NCI-H1417 (cell line): Measurements from ENCODE around the gene PIGS.
"Not testable (repeated sequence)": the region's sequence is repeated elsewhere in the genome, so short reads cannot be mapped to it uniquely, and the experiment has no call there.

Source experiments
- DNase-seq, 3 experiments: peaks; one replicate each; lab custom pipeline; 2025; lab: John Stamatoyannopoulos, UW

PIGS gene

DNA sequence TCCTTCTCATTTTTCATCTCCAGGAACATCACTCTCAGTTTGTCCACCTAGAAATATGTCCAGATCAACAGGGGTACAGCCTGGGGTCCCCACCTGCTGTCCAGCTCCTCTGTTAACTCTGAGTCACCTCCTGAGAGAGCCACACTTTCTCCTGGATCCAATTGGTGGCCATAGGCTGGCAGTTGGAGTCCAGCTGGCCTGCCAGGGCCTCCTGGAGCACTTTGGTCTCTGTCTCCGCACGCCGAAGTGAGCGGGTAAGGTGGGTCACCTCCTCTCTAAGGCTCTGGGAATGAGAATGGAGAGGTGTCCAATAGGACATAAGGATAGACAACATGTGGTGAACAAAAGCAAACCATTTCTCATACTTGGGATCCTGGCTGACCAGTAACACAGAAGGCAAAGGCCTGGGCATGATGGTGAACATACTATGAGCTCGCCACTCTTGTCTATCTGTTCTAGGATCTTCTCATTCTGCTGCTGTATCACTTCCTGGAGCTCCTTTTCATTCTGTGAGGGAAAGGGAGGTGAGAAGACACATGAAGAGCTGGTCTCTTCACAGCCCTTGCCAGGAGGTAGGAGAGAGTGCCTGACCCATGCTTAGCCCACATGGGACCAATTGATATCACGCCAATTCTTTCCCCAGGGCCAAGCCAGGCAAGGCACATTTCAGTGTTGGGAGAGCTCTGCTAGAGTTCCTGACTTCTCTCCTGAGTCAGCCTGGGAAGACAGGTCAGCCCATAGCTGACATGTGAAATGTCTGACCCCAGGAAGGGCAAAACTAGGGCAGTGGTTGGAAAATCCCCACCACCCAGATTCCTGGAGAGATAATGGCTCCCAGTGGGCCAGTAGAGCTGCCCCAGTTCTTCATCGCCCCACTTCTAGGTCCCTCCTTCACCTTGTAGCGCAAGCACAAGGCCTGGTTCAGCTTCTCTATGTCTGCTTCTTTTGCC, 7.2 kb upstream of the PIGS start:
- no peak for DNase-seq

DNA sequence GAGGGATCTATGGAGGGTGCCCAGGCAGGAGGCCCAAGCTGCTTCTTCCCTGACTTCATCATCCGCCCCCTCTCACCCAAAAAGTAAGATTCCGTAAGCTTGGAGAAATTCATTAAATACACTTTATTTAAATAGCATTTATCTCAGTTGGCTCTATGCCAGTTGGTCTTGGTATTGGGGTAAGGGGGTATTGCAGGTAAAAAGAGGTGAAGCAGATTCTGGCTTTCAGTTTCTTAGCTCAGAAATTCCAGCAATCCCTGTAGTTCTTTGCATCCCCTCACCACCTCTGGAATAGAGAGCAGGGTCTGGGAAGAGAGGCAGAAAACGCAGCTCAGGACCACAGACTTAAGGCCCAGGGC, 6.1 kb upstream of the PIGS start:
- DNase-seq = no peak

DNA sequence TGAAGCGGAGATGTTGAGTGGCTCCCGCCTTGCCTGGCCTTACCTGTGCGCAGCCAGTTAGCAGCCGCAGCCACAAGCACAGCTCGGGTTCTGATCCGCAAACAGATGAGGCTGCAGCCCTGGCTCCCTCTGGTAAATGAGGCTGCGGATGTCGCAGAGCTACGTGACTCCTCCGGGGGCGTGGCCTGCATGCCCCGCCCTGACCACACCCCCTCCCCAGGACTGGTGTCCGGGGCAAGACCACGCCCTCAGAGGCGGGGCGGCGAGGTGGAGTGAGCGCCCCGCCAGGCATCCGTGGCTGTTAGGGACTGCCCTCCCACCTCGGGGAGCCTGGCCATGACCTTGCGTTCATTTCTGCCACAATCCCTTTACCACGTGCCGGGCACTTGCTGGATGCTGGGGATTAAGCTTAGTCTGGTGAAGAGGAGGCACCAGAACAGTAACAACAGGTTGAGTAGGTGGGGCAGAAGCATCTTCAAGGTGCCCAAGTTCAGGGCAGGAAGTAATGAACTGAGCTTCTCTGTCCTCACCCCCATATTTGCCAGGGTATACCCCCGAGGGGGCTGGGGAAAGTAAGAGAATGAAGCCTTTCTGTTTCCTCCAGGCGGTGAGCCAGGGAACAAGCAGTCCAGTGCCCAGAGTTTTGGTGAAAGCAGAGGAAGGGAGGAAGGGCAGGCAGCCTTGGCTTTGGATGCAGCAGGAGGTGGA, 5.6 kb upstream of the PIGS start, which contains the start of gene ALDOC:
ALDOC (minus strand) TSS at position 138 of the 708 bp plus-strand sequence. CDS start 1,363 bp downstream, outside the sequence.
- peak; percentile 41 to 98 (median 64) for DNase-seq

DNA sequence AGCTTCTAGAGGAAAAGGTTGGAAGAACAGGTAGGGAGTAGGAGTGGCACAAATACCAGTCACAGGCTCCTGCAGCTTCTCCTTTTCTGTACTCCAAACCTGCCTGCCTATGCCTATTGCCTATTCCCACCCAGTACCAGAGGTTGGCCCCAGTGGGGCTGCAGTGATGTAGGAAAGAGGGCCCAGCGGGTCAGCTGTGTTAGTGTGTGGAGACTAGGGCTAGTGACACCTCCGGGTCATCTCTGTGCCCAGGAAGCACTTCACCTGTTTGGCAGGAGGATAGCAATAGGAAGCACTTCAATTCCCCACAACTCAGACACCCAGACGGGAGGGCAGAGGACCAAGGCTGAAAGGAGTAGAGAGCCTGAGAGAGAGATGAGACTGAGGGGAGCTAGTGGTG, 4.7 kb upstream of the PIGS start:
- not testable (repeated sequence) for DNase-seq

DNA sequence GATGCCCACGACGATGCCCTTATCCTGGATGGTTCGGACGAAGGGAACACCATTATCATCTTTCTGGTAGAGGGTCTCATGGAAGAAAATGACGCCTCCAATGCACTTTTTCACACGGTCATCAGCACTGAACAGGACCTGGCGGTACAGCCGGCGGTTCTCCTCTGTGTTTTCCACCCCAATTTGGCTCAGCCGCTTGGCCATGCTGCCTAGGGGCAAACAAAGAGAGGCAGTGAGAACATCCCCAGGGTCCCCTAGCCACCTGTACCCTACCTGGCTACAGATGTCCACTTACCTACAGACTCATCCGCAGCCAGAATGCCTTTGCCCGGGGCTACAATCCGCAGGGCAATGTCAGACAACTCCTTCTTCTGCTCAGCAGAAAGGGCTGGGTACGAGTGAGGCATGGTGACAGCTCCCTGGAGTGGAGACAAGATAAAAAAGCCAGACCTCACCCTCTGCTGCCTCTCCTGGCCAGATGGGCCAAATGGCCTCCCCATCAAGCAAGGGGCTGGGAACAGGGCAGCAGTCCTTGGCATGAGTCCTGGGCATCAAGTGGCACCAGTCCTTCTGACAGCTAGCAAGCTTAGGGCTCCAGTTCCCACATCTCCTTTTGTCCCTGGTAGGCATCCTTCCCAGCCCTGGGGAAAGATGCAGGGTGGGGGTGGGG, 3.9 kb upstream of the PIGS start:
- no peak for DNase-seq

DNA sequence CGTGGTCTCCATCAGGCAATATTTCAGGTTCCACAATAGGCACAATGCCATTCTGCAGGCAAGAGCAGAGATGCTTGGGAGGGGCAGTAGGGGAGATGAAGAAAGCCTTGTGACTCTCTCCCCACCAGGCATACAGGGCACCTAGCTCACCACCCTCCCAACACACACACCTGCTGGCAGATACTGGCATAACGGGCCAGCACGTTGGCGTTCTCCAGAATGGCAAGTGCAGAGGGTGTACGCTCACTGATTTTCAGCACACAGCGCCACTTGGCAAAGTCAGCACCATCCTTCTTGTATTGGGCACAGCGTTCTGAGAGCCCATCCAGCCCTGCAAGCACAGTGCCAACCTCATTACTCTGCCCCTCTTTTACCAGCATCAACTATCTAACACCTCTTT, 3.2 kb upstream of the PIGS start:
- DNase-seq = no peak

DNA sequence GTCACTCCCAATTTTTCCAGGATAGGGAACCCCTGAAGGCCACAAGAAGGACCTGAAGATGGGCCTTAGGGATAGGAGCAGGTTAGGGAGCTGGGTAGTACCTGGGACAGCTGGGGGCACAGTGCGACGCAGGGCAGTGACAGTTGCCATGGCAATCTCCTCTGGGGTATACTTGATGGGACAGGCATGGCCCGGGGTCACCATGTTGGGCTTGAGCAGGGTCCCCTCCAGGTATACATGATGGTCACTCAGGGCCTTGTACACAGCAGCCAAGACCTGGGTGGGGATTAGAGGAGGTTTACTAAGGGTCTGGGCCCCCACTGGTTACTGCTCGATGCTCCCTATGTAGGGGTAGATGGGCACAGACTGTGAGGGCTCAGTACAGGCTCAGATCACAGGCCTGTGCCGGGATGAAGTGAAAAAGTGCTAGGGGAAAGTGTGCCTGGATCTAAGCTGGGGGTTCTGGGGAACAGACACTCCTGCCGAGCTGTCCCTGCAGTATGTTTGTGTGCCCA, 2.7 kb upstream of the PIGS start:
- DNase-seq = no peak

DNA sequence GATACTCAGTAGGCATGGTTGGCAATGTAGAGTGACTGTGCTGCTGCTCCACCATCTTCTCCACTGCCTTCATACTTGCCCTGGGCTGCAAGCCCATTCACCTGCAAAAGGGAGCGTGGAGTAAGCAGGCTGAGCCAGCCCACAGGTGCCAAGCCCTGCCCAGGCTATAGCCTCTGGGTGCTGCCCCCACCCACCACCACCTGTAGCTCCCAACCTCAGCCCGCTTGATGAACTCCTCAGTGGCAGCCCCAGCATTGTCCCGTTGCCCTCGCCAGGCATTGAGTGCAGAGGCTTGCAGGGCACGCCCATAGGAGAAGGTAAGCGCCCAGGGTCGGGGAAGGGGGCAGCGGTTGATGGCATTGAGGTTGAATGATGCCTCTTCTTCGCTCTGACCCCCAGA, 2.2 kb upstream of the PIGS start:
- DNase-seq = no peak

DNA sequence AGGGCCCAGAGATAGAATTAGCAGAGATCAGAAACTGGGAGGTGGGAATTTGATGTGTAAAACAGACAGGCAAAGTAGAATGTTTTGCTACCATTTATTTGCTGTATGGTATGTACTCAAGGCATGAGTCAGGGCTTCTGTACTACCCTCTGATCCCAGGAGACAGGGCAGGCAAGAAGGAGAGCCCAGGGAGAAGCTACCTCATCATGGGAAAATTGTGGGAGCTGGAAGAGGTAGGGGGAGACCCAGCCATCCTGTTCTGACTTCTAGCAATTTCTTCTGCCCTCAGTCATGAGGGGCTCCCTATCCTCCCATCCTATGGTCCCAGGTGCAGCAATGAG, 1.7 kb upstream of the PIGS start:
- no peak for DNase-seq

DNA sequence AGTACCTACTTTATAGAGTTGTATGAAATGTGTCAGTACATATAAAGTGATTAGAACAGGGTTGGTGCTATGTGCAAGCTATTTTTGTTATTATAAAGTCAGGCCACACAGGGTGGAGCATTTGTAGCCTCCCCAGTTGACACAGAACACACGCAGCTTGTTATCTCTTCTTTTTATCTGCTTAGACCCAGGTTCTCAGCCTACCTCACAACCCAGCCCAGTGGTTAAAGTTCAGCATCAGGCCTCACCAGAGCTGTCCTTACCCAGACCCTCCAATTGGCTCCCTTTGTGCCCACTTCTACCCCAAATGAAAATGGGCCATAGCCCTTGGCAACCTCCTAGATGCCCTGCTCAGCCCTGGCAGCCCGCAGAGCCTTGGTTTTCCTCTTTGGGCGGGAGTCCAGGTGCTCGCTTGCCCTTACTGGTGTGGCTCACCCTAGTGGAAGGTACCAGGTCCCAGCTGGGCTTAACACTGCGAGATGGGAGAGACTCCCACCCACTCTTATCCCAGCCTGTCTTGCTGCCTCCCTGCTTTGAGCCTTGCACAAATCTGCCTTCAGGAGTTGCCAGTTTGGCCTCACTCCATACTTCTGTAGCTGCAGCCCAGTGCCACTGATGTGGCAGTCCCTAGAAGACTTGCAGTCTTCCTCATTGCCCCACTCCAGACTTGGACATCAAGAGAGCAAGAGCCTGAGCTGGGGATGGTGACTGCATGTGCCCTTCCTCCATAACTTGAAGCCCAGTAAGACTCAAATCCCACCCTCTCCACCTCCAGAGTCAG, 1.1 kb upstream of the PIGS start:
- no peak for DNase-seq

DNA sequence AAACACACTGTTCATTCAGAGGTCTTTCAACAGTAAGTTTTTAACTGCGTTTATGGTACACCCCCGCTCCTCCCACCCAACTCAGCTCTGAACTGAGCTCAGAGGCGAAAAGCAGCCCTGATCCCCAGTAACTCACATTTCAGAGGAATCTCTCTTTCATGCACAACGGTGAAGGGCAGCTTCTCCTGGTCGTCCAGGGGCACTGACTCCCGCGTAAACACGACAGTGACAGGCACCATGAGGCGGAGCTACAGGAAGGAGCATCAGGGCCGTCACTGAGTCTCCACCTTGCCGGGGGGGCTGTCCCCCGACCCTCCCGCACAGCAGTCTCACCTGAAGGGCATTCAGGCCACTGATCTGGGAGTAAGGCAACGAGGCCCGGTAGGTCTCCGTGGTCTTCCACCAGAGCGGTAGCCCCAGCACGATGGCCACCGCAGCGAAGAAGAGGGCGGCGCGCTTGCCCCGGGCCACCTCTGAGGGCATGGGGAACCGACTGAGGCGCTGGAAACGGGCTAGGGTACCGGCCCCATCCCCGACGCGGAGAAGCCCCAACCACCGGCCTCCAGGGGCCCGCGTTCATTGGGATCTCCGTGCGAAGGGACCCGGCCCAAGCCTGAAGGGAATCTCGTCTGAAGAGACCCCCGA, 486 bp downstream of the PIGS start:
- peak; percentile 31 to 79 (median 76) for DNase-seq

DNA sequence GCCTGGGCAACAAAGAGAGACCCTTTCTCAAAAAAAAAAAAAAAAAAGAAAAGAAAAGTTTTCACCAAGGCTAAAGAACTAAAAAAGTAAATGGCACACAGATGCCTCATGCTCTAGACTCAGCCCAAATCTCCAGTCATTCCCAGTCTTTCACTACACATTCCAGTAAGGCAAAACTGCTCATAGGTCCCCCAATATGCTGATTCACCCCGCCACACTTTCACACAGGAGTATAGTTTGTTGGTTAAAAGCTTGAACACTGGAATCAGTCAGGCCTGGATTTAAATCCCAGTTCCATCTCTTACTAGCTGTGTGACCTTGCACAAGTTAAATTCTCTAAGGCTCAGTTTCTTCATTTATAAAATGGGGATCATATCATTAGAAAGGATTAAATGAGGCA, 1.9 kb downstream of the PIGS start:
- DNase-seq = no peak

DNA sequence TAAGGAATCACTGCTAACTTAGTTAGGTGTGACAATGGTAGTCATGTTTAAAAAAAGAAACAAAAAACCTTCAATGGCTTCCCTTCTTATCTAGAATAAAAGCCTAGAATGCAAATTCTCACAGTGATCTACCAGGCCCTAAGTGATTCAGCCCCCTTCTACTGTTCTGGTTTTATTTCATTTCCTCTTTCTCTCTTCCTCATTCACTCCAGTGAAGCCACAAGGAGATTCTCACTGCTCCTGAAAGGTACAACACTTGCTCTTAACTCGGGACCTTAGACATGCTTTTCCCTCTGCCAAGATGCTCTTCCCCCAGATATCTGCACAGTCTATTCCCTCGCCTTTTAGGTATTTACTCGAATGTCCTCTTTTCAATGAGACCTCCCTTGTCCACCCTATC, 3.7 kb downstream of the PIGS start:
- no peak for DNase-seq

DNA sequence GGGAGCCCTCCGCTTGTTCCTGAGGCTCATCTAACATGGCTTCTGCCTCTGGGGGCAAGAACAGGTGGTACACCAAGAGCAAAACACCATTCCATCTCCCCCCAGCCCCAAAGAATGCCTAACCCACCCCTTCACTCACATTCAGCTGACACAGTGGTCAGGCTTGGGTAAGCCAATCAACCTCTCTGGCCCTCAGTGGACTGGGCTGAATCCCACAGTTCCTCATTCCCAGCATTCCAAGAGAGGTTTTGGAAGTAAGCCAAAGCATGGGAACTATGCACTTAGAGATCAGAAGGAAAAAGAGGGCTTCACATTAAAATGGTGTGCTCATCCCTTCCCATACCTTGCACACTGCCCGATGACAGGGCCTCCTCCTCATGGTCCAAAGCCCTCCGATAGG, 7.8 kb downstream of the PIGS start:
- DNase-seq = no peak

DNA sequence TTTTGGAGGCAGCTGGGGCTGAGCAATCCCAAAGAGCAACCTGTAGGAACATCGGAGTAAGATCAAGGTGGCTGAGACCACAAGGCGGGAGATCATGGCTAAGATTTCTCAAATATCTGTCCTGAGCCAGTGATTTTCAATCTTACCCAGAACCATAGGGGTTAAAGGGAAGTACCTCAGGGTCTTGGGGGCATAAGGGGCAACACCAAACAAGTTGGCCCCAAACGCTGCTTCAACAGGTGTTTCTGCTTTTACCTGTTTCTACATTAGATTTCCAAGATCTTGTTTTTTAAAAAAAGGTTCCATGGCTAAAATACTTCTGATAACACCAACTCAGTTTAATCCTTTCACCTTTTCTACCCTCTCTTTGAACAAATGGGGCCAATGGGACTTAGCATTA, 16.3 kb downstream of the PIGS start:
- DNase-seq = no peak

DNA sequence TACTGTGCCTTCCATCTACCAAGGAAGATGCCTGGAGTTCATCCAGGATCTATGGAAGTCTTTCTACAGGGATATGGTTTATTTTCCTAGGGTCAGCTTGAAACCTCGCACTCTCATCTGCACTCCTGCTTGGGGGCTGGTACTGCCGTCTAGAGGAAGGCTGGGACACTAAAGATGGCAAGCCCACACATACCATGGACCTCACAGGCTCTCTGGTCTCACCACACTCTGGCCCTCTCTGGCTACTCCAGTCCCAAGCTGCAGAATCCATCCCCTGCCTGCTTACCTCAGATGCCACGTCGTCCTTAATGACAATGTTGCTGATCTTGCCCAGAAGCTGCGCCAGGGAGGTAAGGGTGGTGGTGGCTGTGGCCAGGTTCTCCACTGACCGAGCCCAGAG, 16.8 kb downstream of the PIGS start:
- no peak for DNase-seq

DNA sequence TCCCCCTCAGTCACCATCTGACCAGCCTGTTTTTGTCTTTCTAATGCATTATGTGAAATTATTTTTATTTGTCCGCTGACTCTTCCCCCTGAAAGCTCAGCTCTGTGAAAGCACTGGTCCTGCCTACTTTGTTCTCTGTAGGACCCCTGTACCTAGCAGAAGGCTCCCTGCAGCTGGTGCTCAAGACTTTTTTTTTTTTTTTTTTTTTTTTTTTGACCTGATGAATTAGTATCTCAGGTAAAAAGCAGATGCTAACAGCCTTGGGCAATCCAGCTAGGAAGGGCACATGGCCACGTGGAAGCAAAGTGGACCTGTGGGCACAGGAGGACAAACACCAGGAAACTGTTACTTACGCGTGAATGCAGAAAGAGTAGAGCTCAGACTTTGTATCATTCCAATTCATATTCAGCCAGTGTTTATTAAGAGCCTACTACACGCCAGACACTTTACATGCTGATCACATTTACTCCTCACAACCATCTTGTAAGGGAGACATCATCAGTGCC, 18.3 kb downstream of the PIGS start:
- no peak for DNase-seq

DNA sequence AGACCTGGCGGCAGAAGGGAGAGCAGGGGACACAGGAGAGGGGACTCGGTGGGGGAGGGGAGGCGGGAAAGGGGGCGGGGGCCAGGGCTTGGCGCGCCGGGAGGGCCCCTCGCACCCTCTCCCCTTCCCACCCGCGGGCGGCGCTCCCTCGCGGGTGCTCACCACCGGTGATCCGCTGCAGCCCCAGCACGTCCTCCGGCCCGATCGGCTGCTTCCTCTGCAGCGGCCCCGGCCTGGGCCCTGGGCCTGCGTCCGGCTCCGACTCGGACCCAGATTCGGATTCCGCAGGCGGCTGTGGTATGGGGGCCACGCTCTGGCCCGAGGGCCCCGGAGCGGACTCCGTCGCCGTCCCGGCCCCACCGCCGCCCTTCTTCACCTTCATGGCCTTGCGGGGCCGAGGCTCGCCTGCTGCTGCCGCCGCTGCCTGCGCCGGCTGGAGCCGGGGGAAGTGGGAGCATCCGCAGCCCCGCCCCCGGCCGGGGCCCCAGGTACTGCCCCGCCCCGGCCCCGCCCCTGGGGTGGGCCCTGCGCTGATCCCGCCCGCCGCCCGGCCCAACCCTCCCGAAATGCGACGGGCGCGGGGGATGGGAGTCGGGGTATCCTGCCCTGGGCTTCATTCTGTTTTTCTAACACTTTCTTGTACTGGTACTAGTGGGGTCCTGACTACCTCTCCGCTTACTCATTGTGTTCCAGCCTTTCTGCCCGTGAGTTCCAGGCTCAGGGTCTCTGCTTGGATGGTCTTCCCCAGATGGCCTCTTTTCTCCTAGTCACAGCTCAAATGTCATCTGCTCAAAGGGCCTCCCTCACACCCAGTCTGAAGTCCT, 18.9 kb downstream of the PIGS start, which contains the start of gene UNC119:
UNC119 (minus strand) TSS at position 449 of the 824 bp plus-strand sequence; CDS start at position 382, 67 bp downstream.
- DNase-seq = peak; percentile 80 to 84 (median 82)

DNA sequence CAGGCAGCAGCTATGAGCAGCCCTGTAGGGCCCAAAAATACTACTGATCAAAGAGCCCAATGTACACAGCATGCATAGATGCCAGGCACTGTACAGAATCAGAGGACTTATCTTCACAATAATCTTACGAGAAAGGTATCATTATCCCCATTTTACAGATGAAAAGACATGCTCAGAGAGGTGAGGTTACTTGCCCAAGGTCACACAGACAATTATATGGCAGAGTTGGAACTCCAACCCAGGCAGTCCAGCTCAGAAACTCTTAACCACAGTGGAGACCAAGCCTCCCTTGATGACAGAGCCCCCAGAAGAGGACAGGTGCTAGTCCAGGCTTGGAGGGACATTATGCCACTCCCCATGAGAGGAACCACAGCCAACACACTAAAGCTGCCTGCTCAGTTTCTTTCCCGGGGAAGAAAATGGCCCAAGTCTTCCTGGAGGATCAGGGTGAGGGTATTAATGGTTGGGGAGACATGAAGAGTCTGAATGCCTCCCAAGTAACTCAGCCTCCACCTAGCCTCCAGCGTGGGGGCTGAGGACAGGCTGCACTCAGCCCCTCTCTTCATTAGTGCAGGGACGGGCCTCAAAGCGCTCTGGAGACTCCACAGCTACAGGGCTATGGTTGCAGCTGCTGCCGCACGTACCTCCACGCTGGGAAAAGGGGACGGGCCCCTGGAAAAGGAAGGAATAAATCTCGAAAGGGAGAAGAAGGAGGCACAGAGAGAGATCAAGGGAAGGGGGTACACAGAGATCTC, 19.7 kb downstream of the PIGS start:
- peak in 2 of 3 experiments; percentile 68 to 72 for DNase-seq
